Aorta (tissue), 5 donors: ENCODE results near the gene HCLS1. TPM values are rescaled to one million over a fixed set of nuclear protein-coding genes. Genes with fewer than 3 reads are reported as not detected.
"Not testable (repeated sequence)": the region's sequence is repeated elsewhere in the genome, so short reads cannot be mapped to it uniquely, and the experiment has no call there.

Source experiments
- ATAC-seq: fragments of 200-7000 bp; cut with Tn5 transposase; one replicate; pipeline ENCODE4 v1.9.1; 2022; ENCODE audit warnings: moderate library complexity; ENCODE audit not compliant: low FRiP score
- DNase-seq, 2 donors: peaks; one replicate each; pipeline ENCODE4 v3.0.0-alpha.2; 2020
- H3K27ac ChIP-seq, 2 donors: one replicate each; pipeline ENCODE4 v1.5.1; 2013; ENCODE audit warnings: low read length in 2 of 2, mild to moderate bottlenecking in 2 of 2, moderate library complexity in 2 of 2, control low read depth in 1 of 2, inconsistent platforms in 1 of 2, low read depth in 1 of 2
- H3K27me3 ChIP-seq, 2 donors: one replicate each; pipeline ENCODE4 v1.6.1; 2013; ENCODE audit warnings: control low read depth in 1 of 2, low read length in 1 of 2, mild to moderate bottlenecking in 1 of 2, moderate library complexity in 1 of 2; ENCODE audit not compliant: insufficient read depth in 2 of 2, control insufficient read depth in 1 of 2
- H3K36me3 ChIP-seq, 2 donors: one replicate each; pipeline ENCODE4 v1.6.1; 2013; ENCODE audit warnings: control low read depth in 1 of 2, low read length in 1 of 2, mild to moderate bottlenecking in 1 of 2; ENCODE audit not compliant: insufficient read depth in 2 of 2, control insufficient read depth in 1 of 2
- H3K4me1 ChIP-seq, 2 donors: one replicate each; pipeline ENCODE4 v1.6.1; 2013; ENCODE audit warnings: low read length in 2 of 2, control low read depth in 1 of 2, mild to moderate bottlenecking in 1 of 2, moderate library complexity in 1 of 2; ENCODE audit not compliant: insufficient read depth in 2 of 2, control insufficient read depth in 1 of 2
- H3K4me3 ChIP-seq, 2 donors: one replicate each; pipeline ENCODE4 v1.5.1; 2013; ENCODE audit warnings: low read length in 2 of 2, control low read depth in 1 of 2, mild to moderate bottlenecking in 1 of 2
- H3K9me3 ChIP-seq: one replicate; pipeline ENCODE4 v1.6.1; 2013; ENCODE audit warnings: mild to moderate bottlenecking, low read length; ENCODE audit not compliant: control insufficient read depth
- WGBS, 2 donors: extraction: QIAGEN DNeasy Blood & Tissue Kit; methylation state at CpG; one replicate each; pipeline ENCODE4 v1.1.7; 2013; 5-methylcytosine and 5-hydroxymethylcytosine counted together
- intact Hi-C, 2 donors: fragments of 100-400 bp; cut with DNase I; formaldehyde crosslinking; loops; one replicate each; pipeline versions ENCODE4 v1.14.2 to v1.15.0; 2022
- polyA plus RNA-seq, 2 donors: library from polyadenylated mRNA; stranded (reverse); fragments of 200-250 nt; gene quantifications; one replicate each; pipeline ENCODE4 v1.2.3, GENCODE V29; 2013
- total RNA-seq, 2 donors: library from RNA; stranded (reverse); fragmentation: NEBNext Ultra II Directional; extraction: Animal tissue kit (Norgen Biotek cat#: 25700); gene quantifications; one replicate each; pipeline ENCODE4 v1.2.1, GENCODE V29; 2021
- donor health status: healthy with polysubstance abuse.
- donor health status: Bipolar disorder and iron deficiency.
- donor health status: DM: no; HTN: no; CAD: no.
- donor health status: DM: no; HTN: no; CAD: no.
- donor health status: DM: yes; HTN: yes; CAD: no.

Gene HCLS1
- total and polyA plus RNA-seq, 4 donors = 12.9 to 66.8 (median 54.4) TPM

- H3K27ac ChIP-seq = no peak overlapping the region
- WGBS, 2 donors = 91 to 98% methylated on average over 2 of the region's 2 CpGs
- H3K4me3 ChIP-seq = no peak overlapping the region
- peaks cover 5 to 6% of the 10 kb centered on the region in 2 donors for H3K36me3 ChIP-seq
- intact Hi-C loops = no loop called here
- no peaks in the 10 kb centered on the region for H3K9me3 ChIP-seq
- ATAC-seq (no peak), DNase-seq (no peak)
- no peaks in the 10 kb centered on the region for H3K4me1 ChIP-seq
- H3K27me3 ChIP-seq = no peaks in the 10 kb centered on the region
Observed at GRCh38 chr3:121692010-121692699, 31.5 kb upstream of the HCLS1 start.

DNA sequence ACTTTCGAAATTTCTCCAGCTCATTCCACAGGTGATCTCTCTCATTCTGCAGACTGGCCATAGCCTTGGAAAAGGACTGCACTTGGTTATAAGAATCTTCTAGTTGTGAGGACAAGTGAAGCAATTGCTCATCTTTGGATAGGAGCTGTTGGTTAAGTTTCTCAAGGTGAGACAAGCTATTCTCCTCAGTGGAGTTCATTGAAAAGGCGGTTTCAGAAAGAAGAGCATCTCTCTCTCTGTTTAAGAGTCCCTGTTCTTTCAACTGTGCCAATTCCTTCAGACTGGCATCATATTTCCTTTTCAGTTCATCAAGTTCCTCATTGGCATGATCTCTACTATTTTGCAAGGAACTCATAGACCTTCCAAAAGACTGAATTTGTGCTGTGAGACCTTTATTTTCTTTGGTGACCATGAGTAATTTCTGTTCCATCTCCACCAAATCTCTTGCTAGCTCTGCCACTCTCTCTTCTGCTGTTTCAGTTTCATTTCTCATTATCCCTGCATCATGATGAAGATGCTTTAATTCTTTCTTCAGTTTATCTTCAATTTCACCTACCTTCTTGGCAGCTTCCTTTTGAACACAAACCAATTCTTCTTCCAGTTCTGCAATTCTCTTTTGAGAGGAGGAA, 30.2 kb upstream of the HCLS1 start:
- WGBS, 2 donors = 98 to 99% methylated on average over 2 of the region's 2 CpGs
- DNase-seq (no peak), ATAC-seq (no peak)
- Histone ChIP-seq H3K9me3 (no peaks in the 10 kb centered on the region), H3K27me3 (no peaks in the 10 kb centered on the region), H3K4me1 (no peaks in the 10 kb centered on the region), H3K4me3 (no peak overlapping the region), H3K36me3 (peaks cover 5 to 6% of the 10 kb centered on the region in 2 donors), H3K27ac (no peak overlapping the region)
- intact Hi-C loops = no loop called here

DNA sequence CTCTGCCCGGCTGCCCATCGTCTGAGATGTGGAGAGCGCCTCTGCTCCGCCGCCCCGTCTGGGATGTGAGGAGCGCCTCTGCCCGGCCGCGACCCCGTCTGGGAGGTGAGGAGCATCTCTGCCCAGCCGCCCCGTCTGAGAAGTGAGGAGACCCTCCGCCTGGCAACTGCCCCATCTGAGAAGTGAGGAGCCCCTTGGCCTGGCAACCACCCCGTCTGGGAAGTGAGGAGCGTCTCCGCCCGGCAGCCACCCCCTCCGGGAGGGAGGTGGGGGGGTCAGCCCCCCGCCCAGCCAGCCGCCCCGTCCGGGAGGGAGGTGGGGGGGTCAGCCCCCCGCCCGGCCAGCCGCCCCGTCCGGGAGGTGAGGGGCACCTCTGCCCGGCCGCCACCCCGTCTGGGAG, 28.0 kb upstream of the HCLS1 start:
- H3K27me3 ChIP-seq, H3K36me3 ChIP-seq, H3K4me3 ChIP-seq, ATAC-seq, H3K4me1 ChIP-seq, intact Hi-C loops, H3K9me3 ChIP-seq, H3K27ac ChIP-seq, DNase-seq: not testable (repeated sequence)
- 94 to 95% methylated on average over 16 to 31 of the region's 31 CpGs for WGBS, 2 donors

GRCh38 chr3:121681792-121682191, 21.1 kb upstream of the HCLS1 start:
- H3K4me3 ChIP-seq = no peak overlapping the region
- H3K4me1 ChIP-seq = no peaks in the 10 kb centered on the region
- no peaks in the 10 kb centered on the region for H3K9me3 ChIP-seq
- intact Hi-C loops = no loop called here
- DNase-seq = no peak
- 73 to 88% methylated on average over 1 of the region's 1 CpG for whole genome bisulfite sequencing, 2 donors
- no peak for ATAC-seq
- H3K27me3 ChIP-seq = no peaks in the 10 kb centered on the region
- H3K36me3 ChIP-seq = peaks cover 5 to 7% of the 10 kb centered on the region in 2 donors
- no peak overlapping the region for H3K27ac ChIP-seq

- no peak for ATAC-seq
- no peaks in the 10 kb centered on the region for H3K27me3 ChIP-seq
- no peak overlapping the region for H3K4me3 ChIP-seq
- no peak for DNase-seq
- H3K9me3 ChIP-seq = no peaks in the 10 kb centered on the region
- no peaks in the 10 kb centered on the region for H3K4me1 ChIP-seq
- 92 to 97% methylated on average over 2 of the region's 2 CpGs for WGBS, 2 donors
- intact Hi-C loops = no loop called here
- peaks cover 5 to 13% of the 10 kb centered on the region in 2 donors for H3K36me3 ChIP-seq
- H3K27ac ChIP-seq = no peak overlapping the region
Observed at GRCh38 chr3:121677141-121677540, 16.4 kb upstream of the HCLS1 start.

DNA sequence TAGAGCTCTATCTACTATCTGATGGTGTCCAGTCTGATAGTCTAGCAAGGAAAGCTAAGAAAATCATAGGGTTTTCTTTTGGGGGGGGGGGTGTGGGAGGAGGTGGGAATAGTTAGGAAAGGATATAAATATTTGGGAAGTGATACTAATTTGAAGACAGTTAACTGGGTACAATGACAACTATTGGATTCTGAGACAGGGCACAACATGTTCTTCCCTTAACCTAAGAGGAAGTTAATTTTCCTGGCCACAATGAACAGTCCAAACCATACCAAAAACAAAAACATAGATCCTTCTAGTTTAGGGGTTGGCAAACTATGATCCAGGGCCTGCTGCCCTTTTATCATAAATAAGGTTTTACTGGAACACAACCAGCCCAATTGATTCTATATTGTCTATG, 10.0 kb upstream of the HCLS1 start:
- H3K36me3 ChIP-seq = peaks cover 3 to 17% of the 10 kb centered on the region in 2 donors
- H3K27me3 ChIP-seq = no peaks in the 10 kb centered on the region
- H3K4me3 ChIP-seq = no peak overlapping the region
- H3K4me1 ChIP-seq = no peaks in the 10 kb centered on the region
- no peak for DNase-seq
- no peak for ATAC-seq
- no peaks in the 10 kb centered on the region for H3K9me3 ChIP-seq
- no peak overlapping the region for H3K27ac ChIP-seq
- intact Hi-C loops = no loop called here

DNA sequence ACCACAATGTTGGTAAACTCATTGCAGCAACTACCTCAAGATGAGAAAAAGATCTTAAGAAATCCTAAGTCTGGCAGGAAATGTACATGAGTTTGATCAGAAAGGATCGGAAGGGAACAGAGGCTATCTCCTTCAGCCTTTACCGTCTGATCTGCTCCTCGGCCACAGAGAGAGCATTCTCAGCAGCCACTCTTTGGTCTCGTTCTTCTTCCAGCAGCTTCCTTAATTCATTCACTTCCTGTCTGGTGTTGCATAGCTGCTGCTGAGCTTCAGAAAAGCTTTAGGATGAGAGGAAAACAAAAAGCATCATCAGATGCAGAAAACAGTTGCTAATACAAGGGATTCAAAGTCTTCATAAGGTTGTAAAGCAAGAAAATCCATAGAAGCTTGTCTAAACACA, 6.6 kb upstream of the HCLS1 start:
- Histone ChIP-seq H3K36me3 (peaks cover 15 to 22% of the 10 kb centered on the region in 2 donors), H3K4me1 (no peaks in the 10 kb centered on the region), H3K27ac (no peak overlapping the region), H3K27me3 (no peaks in the 10 kb centered on the region), H3K9me3 (no peaks in the 10 kb centered on the region), H3K4me3 (no peak overlapping the region)
- intact Hi-C loops = no loop called here
- 84 to 87% methylated on average over 4 of the region's 4 CpGs for WGBS, 2 donors
- no peak for DNase-seq
- ATAC-seq = no peak

GRCh38 chr3:121665488-121665887, 4.8 kb upstream of the HCLS1 start:
- peaks cover 15 to 22% of the 10 kb centered on the region in 2 donors for H3K36me3 ChIP-seq
- 57 to 64% methylated on average over 2 of the region's 2 CpGs for whole genome bisulfite sequencing, 2 donors
- no peaks in the 10 kb centered on the region for H3K27me3 ChIP-seq
- DNase-seq = no peak
- intact Hi-C loops = no loop called here
- no peaks in the 10 kb centered on the region for H3K9me3 ChIP-seq
- no peaks in the 10 kb centered on the region for H3K4me1 ChIP-seq
- no peak overlapping the region for H3K27ac ChIP-seq
- no peak overlapping the region for H3K4me3 ChIP-seq
- ATAC-seq = no peak

GRCh38 chr3:121663171-121663847, 2.6 kb upstream of the HCLS1 start:
- Histone ChIP-seq H3K4me1 (no peaks in the 10 kb centered on the region), H3K9me3 (no peaks in the 10 kb centered on the region), H3K27me3 (no peaks in the 10 kb centered on the region), H3K36me3 (peaks cover 15 to 18% of the 10 kb centered on the region in 2 donors), H3K4me3 (no peak overlapping the region), H3K27ac (no peak overlapping the region)
- no peak for ATAC-seq
- 42 to 53% methylated on average over 2 of the region's 2 CpGs for WGBS, 2 donors
- no peak for DNase-seq
- intact Hi-C loops = no loop called here
